22Rv1 (cell line): Measurements from ENCODE around the gene DNM3.

Source experiments
- H3K27ac ChIP-seq: fragments of 450-650 bp; 2 replicates; pipeline ENCODE4 v1.5.1; 2017
- CTCF ChIP-seq: fragments of 450-650 bp; IDR thresholded peaks from 2 replicates; pipeline ENCODE4 v1.5.1; 2017; ENCODE audit warnings: mild to moderate bottlenecking
- ZFX ChIP-seq: fragments of 450-650 bp; IDR thresholded peaks from 2 replicates; pipeline ENCODE4 v1.6.1; 2017; ENCODE audit warnings: antibody characterized with exemption, borderline replicate concordance

DNM3 gene

GRCh38 chr1:171871848-171872247 lies 30.6 kb downstream of the DNM3 start:
- TF ChIP-seq CTCF (no peak), ZFX (no peak)
- H3K27ac ChIP-seq: no peak overlapping the region

GRCh38 chr1:171872430-171872829 lies 31.1 kb downstream of the DNM3 start:
- TF ChIP-seq CTCF: no peak
- TF ChIP-seq ZFX: no peak

GRCh38 chr1:171873664-171874063 lies 32.4 kb downstream of the DNM3 start:
- H3K27ac ChIP-seq: no peak overlapping the region

More at GRCh38 chr1:171872430-171872829, 31.1 kb downstream of the DNM3 start:
- no peak overlapping the region for H3K27ac ChIP-seq

GRCh38 chr1:171877701-171878100 lies 36.4 kb downstream of the DNM3 start:
- no peak for TF ChIP-seq CTCF
- no peak for TF ChIP-seq ZFX
- H3K27ac ChIP-seq: no peak overlapping the region

More at GRCh38 chr1:171873664-171874063, 32.4 kb downstream of the DNM3 start:
- TF ChIP-seq CTCF (no peak), ZFX (no peak)

DNA sequence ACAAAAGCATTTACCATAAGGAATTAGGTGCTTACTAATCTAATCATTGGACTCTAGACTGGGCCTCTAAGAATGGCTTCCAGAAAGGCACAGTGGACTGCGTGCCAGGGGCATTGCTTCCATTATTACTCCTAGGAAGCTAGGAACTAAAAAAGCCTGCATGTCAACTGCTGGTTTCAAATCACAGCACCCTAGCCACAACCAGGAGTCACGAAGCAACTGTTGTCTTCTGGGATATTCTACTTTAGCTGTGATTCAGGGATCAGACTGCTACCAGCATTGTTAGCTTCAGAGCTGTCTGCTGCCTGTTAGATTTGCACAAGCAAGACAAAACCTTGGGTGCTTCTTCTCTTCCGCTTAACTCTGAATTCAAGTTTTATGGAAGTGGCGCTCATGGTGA lies 38.3 kb downstream of the DNM3 start:
- H3K27ac ChIP-seq: no peak overlapping the region
- TF ChIP-seq CTCF: no peak
- no peak for TF ChIP-seq ZFX

GRCh38 chr1:171881442-171881841 lies 40.1 kb downstream of the DNM3 start:
- no peak overlapping the region for H3K27ac ChIP-seq
- no peak for TF ChIP-seq CTCF
- TF ChIP-seq ZFX: no peak

DNA sequence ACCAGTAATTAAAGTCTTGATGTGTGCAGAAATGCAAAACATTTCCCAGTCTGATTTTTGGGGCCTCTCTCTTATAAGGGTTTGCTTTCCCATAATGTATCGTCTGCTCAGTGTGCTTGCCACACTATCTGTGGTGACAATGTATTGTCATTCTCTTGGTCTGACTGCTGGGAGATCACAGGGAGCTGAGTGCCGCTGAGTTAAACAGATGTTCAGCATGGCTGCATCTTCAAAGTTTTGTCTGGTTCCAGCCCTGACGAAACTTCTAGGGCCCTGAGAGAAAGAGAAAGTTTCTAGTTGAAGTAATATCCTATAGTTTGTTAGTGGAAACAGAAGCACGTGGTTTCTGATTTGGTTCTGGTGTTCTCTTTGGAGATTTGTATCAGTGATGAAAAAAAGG lies 42.6 kb downstream of the DNM3 start:
- H3K27ac ChIP-seq: no peak overlapping the region
- TF ChIP-seq ZFX (no peak), CTCF (no peak)
